NCI-H1436 treated with DMSO at 0.1 percent for 48 hours (cell line): ENCODE data around the gene RPS6KA5.

Experiments
- DNase-seq: peaks from one replicate; lab custom pipeline; 2025; lab: John Stamatoyannopoulos, UW

The RPS6KA5 gene

GRCh38 chr14:90807060-90807459, 253.4 kb downstream of the RPS6KA5 start:
- DNase-seq, result no peak

DNA sequence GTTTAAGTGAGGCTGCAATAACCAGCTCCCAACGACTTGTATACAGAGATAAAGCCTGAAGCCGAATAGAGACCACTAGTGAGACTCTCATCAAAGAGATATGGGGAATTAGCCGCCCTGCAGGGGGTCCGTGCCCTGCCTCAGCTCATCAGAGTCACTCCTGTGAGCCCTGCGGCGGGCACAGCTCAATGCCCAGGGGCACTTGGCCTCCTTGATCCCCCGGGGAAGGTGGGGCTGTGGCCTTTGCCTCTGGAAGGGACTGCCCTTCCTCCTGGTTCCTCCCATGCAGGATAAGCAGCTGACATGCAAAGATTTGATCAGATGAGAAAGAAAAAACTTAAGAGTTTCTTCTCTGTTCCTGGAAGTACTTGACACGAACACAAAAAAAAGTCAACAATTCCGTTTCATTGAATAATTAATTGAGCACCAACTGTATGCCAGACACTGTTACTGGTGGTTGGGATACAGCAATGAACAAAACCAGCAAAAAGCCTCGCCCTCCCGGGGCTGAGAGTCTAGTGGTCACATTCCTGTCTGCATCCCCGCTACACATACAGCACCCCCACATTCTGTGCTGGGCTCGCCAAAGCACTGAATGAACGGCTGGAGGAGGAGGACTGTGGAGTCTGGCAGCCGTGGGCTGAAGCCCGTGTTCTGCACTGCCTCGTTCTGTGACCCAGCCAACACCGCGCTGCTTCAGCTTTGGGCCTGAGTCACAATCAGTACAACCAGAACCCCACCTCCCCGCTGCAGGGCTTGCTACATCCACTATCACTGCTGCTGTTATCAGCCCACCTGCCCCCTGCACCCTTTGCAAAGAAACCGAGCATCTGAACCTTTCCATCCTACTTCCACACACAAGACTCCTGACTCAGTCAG, 254.5 kb downstream of the RPS6KA5 start:
- no peak for DNase-seq

GRCh38 chr14:90805084-90805391, 255.4 kb downstream of the RPS6KA5 start:
- no peak for DNase-seq

- no peak for DNase-seq
Observed at GRCh38 chr14:90804292-90805083, 256.0 kb downstream of the RPS6KA5 start.

GRCh38 chr14:90803249-90803648, 257.2 kb downstream of the RPS6KA5 start:
- no peak for DNase-seq

GRCh38 chr14:90799420-90799819, 261.0 kb downstream of the RPS6KA5 start:
- no peak for DNase-seq

GRCh38 chr14:90797919-90798318, 262.5 kb downstream of the RPS6KA5 start:
- no peak for DNase-seq
